Lung (tissue), 12 donors: Measurements from ENCODE around the gene CALCB. TPM values are rescaled to one million over a fixed set of nuclear protein-coding genes. Genes with fewer than 3 reads are reported as not detected.

Experiments used
- ATAC-seq: fragments of 200-7000 bp; cut with Tn5 transposase; one replicate; pipeline ENCODE4 v1.9.1; 2020; ENCODE audit warnings: moderate number of reproducible peaks; ENCODE audit not compliant: insufficient read depth, low FRiP score
- DNase-seq, 3 donors: peaks; one replicate each; pipeline ENCODE4 v3.0.0-alpha.2; 2013 to 2017
- H3K27ac ChIP-seq, 2 donors: one replicate each; pipeline ENCODE4 v1.5.1; 2013; ENCODE audit warnings: mild to moderate bottlenecking in 2 of 2, moderate library complexity in 2 of 2, control low read depth in 1 of 2, inconsistent platforms in 1 of 2, low read depth in 1 of 2, low read length in 1 of 2
- H3K27me3 ChIP-seq, 3 donors: one replicate each; pipeline ENCODE4 v1.5.1; 2013; ENCODE audit warnings: low read length in 2 of 3; ENCODE audit not compliant: control insufficient read depth in 3 of 3, insufficient read depth in 3 of 3
- H3K36me3 ChIP-seq, 4 donors: one replicate each; pipeline ENCODE4 v1.5.1; 2013; ENCODE audit warnings: low read length in 4 of 4, mild to moderate bottlenecking in 1 of 4, moderate library complexity in 1 of 4; ENCODE audit not compliant: control insufficient read depth in 4 of 4, insufficient read depth in 4 of 4
- H3K4me1 ChIP-seq, 5 donors: one replicate each; pipeline ENCODE4 v1.5.1; 2013; ENCODE audit warnings: low read length in 5 of 5, mild to moderate bottlenecking in 2 of 5, moderate library complexity in 1 of 5; ENCODE audit not compliant: control insufficient read depth in 5 of 5, insufficient read depth in 5 of 5
- H3K4me3 ChIP-seq: one replicate; pipeline ENCODE4 v1.5.1; 2013; ENCODE audit warnings: mild to moderate bottlenecking, control low read depth, moderate library complexity
- H3K9ac ChIP-seq, 2 donors: one replicate each; pipeline ENCODE4 v1.5.1; 2013; ENCODE audit warnings: low read length in 2 of 2, control low read depth in 1 of 2; ENCODE audit not compliant: insufficient read depth in 1 of 2
- H3K9me3 ChIP-seq, 4 donors: one replicate each; pipeline ENCODE4 v1.5.1; 2013; ENCODE audit warnings: low read length in 3 of 4, mild to moderate bottlenecking in 1 of 4, moderate library complexity in 1 of 4; ENCODE audit not compliant: control insufficient read depth in 4 of 4, insufficient read depth in 3 of 4
- WGBS, 2 donors: extraction: QIAGEN DNeasy Blood & Tissue Kit; methylation state at CpG; one replicate each; pipeline ENCODE4 v1.1.7; 2013; 5-methylcytosine and 5-hydroxymethylcytosine counted together
- polyA plus RNA-seq, 2 donors: library from polyadenylated mRNA; stranded (reverse); fragments of 200-250 nt; gene quantifications; one replicate each; pipeline ENCODE4 v1.2.1, GENCODE V29; 2013
- total RNA-seq, 2 donors: library from RNA; depleted of rRNA in 1 of 2; stranded (reverse); fragments of >200 nt in 1 of 2; gene quantifications; one replicate each; pipeline ENCODE4 v1.2.1, GENCODE V29; 2014 to 2021
- TF ChIP-seq, protein P1 (sequence below): IDR thresholded peaks from 2 replicates; pipeline ENCODE4 v1.5.1; 2012; ENCODE audit warnings: mild to moderate bottlenecking; ENCODE audit errors: control extremely low read depth, extremely low read depth
- donor health status: control.
- donor health status: control.
- donor health status: Bipolar disorder and iron deficiency.
- donor health status: healthy.
- donor health status: DM: yes; HTN: yes; CAD: no.

CALCB gene
- total and polyA plus RNA-seq, 4 donors: 0.09 to 0.25 (median 0.11) TPM; not detected in 1

DNA sequence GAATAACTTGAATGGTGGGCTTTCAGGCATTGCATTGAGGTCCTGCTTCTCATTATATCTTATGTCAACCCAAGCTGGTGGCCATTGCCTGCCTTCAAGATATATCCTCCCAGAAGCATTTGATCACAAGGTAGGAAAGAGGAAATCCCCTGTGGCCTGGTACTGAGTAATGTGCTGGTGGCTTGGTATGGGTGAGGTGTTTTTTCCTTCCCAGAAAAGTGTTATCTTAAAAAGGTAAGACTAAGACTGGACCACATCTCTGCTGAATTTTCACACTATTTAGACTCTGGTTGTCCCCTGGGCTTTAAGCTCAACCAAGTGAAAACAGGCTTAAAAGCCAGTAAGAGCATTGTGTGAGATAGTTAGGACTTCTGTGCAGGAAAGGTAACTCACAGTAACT lies 45.0 kb downstream of the CALCB start:
- no peak overlapping the region for H3K27ac ChIP-seq
- H3K9me3 ChIP-seq: no peaks in the 10 kb centered on the region
- ATAC-seq: no peak
- H3K27me3 ChIP-seq: peaks cover 0 to 8% (median 0%) of the 10 kb centered on the region in 3 donors
- no peak overlapping the region for H3K9ac ChIP-seq
- peaks cover 0 to 8% (median 0%) of the 10 kb centered on the region in 5 donors for H3K4me1 ChIP-seq
- TF ChIP-seq, protein P1, sequence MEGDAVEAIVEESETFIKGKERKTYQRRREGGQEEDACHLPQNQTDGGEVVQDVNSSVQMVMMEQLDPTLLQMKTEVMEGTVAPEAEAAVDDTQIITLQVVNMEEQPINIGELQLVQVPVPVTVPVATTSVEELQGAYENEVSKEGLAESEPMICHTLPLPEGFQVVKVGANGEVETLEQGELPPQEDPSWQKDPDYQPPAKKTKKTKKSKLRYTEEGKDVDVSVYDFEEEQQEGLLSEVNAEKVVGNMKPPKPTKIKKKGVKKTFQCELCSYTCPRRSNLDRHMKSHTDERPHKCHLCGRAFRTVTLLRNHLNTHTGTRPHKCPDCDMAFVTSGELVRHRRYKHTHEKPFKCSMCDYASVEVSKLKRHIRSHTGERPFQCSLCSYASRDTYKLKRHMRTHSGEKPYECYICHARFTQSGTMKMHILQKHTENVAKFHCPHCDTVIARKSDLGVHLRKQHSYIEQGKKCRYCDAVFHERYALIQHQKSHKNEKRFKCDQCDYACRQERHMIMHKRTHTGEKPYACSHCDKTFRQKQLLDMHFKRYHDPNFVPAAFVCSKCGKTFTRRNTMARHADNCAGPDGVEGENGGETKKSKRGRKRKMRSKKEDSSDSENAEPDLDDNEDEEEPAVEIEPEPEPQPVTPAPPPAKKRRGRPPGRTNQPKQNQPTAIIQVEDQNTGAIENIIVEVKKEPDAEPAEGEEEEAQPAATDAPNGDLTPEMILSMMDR: no peak
- no peak overlapping the region for H3K4me3 ChIP-seq
- DNase-seq: no peak
- H3K36me3 ChIP-seq: no peaks in the 10 kb centered on the region

DNA sequence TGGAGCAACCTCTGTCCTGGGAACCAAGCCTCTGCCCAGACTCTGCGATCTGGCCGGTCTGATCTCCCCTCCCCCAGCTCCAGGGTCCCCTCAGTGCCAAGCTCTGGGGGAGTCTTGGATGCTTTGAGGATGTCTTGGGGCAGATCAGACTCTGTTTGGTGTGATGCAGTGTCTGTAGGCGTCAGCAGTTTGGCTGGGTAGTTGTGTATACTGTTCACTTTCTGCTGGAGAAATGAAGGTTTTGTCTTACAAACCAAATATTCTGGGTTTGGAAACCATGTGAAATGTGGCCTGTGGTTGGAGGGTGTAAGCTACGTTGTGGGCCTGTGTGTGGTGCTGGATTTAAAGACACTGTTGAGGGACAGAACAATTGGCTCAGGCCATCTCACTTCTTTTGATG lies 46.0 kb downstream of the CALCB start:
- TF ChIP-seq, protein P1: no peak
- ATAC-seq: no peak
- Histone ChIP-seq H3K36me3 (no peaks in the 10 kb centered on the region), H3K9me3 (no peaks in the 10 kb centered on the region), H3K9ac (no peak overlapping the region), H3K27me3 (peaks cover 0 to 8% (median 0%) of the 10 kb centered on the region in 3 donors), H3K4me1 (peaks cover 0 to 7% (median 0%) of the 10 kb centered on the region in 5 donors), H3K4me3 (no peak overlapping the region), H3K27ac (no peak overlapping the region)
- no peak for DNase-seq
- WGBS, 2 donors: 80 to 86% methylated on average over 4 of the region's 4 CpGs

DNA sequence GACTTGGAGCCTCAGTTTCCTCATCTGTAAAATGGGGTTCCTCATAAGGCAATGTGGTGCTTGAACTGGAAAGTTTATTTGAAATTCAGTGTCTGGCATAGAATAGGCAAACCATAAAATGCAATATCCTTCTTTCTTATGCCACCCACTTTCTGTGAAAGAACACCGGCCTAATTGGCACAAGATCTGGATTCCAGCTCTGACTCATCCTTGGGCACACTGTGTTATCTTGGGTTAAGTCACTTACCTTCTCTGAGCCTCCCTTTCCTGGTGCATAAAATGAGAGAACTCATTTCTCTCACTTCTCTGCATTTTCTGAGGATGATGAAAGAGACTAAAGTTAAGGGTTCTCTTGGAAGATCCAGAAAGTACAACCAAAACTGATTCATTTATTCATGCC lies 46.4 kb downstream of the CALCB start:
- H3K4me1 ChIP-seq: peaks cover 0 to 4% (median 0%) of the 10 kb centered on the region in 5 donors
- H3K9me3 ChIP-seq: no peaks in the 10 kb centered on the region
- TF ChIP-seq, protein P1: no peak
- H3K27ac ChIP-seq: no peak overlapping the region
- no peaks in the 10 kb centered on the region for H3K36me3 ChIP-seq
- H3K9ac ChIP-seq: no peak overlapping the region
- peaks cover 0 to 8% (median 0%) of the 10 kb centered on the region in 3 donors for H3K27me3 ChIP-seq
- ATAC-seq (no peak), DNase-seq (no peak)
- 86 to 89% methylated on average over 1 of the region's 1 CpG for WGBS, 2 donors
- H3K4me3 ChIP-seq: no peak overlapping the region

DNA sequence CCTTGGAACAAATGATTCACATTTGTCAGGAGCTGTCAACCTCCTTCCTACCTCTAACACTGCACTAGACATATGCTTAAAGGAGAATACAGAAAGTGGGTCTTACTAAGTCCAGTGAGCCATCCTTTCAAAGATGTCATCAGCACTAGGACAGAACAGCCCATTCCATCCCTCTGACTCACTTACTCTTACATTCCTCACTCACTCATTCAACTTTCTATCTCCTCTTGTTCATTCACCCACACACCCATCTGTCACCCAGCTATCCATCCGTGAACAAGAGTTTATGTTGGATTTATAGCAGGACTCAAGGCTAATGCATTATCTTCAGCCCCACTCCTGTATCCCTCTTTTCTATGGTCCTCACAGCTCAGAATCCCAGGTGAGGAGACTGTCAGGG lies 50.5 kb downstream of the CALCB start:
- TF ChIP-seq, protein P1: no peak
- no peaks in the 10 kb centered on the region for H3K4me1 ChIP-seq
- DNase-seq (no peak), ATAC-seq (no peak)
- no peaks in the 10 kb centered on the region for H3K9me3 ChIP-seq
- no peak overlapping the region for H3K4me3 ChIP-seq
- no peaks in the 10 kb centered on the region for H3K36me3 ChIP-seq
- no peak overlapping the region for H3K9ac ChIP-seq
- no peak overlapping the region for H3K27ac ChIP-seq
- WGBS, 2 donors: 84 to 85% methylated on average over 1 of the region's 1 CpG
- H3K27me3 ChIP-seq: no peaks in the 10 kb centered on the region
